HG02642 (cell line): ENCODE results near the gene CYP26B1.

Experiments used
- ATAC-seq: cut with Tn5 transposase; IDR thresholded peaks from one replicate; pipeline ENCODE4 v1.9.1; 2021; ENCODE audit warnings: mild to moderate bottlenecking; ENCODE audit not compliant: unreplicated experiment, poor library complexity

The CYP26B1 gene

GRCh38 chr2:72131916-72132841 is 15.5 kb downstream of the CYP26B1 start:
- no peak for ATAC-seq

DNA sequence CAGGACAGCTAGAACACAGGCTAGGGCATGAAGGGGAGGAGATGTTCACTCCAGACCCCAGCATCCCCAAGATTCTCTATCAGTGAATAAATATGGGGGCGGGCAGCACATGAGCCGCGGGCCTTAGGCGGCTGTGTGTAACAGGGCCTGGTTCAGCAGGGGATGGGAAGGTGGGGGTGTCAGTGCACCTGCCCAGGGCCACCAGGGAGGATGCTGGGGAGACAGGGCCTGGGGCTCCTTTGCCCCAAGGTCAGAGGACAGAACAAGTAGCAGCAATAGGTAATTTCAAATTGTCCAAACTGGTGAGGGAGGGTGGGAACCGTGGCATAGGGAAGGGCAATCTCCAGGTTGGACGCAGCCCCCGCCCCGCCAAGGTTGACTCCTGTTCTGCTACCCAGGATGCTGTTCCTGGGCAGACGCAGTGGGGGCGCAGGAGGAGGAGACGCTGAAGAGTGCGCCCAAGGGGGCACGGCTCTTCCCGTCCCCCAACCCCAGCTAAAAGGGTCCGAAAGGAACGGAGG is 16.2 kb downstream of the CYP26B1 start:
- ATAC-seq = no peak

- ATAC-seq = no peak
These were observed 16.9 kb downstream of the CYP26B1 start for GRCh38 chr2:72130659-72131360.

GRCh38 chr2:72129681-72130340 is 17.9 kb downstream of the CYP26B1 start:
- no peak for ATAC-seq

- no peak for ATAC-seq
These were observed 18.8 kb downstream of the CYP26B1 start for GRCh38 chr2:72128843-72129227.

DNA sequence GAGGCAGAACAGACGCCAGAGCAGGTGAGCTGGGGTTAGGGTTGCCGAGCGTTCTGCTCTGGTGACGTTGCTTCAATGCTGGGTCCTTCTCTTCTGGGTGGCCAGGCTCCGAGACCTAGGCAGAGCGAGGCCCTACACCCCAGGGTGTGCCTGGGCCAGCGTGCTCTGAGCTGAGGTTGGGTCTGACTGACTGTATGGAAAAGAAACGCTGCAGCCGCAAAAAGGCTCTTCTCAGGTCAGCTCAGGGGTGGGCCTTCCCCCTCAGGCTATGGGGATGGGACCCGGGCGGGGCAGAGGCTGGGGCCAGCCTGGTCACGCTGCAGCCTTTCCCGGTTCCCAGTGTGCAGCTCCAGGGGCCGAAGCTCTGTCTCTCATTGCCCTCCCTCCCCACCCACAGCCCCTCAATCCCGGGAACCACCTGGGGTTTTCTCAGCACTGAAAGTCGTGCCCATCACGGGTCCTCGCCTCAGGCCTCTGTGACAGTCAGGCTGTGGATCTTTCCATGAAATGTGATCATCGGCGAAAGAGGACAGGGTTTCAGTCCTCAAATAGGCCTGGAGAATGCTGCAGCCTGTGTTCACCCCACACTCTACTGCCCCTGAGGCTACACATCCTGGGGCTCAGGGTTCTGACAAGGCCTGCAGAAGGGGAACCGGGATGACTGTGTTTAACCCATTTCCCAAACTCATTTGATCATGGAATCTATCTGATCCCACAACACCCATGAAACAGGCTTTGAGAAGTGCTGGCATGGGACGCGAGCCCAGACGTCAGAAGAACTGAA is 19.4 kb downstream of the CYP26B1 start:
- no peak for ATAC-seq

GRCh38 chr2:72127401-72128058 is 20.1 kb downstream of the CYP26B1 start:
- no peak for ATAC-seq

DNA sequence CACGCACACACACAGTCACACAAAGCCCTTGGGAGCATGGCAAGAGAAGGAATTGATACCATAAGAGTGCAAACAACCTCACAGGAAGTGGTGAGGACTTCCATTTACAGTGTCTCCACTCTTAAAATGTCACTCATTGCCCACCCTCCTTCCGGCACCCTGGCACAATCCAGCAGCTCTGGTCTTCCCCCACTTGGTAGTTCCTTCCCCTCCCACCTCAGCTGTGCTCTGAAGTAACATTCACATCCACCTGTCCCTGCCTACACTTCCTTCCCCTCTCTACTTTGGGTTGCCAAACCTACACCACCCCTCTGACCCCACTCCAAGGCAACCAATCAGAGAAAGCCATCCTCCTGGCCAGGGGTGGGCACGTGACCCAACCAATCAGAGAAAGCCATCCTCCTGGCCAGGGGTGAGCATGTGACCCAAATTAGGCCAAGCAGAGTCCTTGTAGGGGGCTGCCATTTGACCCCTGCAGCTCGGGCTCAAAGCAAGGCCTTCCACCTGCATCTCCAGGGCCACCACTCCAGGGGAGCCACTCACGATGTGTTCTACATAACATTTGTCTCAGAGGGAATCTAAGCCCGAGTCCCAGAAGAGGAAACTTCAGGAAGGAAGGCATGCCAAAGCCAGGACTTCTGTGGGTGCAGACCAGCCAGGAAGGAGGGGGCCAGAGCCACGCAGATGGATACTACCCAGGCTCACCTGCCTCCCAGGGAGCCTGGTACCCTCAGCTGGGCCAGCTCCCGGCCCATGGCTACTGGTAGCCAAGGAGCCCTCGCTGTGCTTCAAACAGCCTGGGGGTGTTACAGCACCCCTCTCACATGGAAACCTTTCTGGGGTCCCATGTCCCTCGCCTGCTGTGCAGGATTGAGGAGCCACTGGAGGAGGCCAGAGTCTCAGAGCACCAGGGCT is 21.2 kb downstream of the CYP26B1 start:
- ATAC-seq = no peak

DNA sequence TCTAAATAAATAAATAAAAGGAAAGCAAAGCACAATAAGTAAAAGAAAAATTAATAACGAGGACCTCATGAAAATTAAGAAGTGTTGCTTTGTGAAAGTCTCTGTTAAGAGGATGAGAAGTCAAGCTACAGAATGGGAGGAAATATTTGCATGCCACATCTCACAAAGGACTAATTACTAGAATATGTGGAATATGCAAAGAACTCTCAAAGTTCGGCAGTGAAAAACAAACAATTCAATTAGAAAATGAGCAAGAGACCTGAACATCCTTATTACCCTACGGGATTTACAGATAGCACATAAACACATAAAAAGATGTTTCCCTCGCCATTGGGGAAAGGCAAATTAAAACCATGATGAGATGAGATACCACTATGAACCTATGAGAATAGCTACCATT is 23.3 kb downstream of the CYP26B1 start:
- ATAC-seq = no peak

GRCh38 chr2:72121153-72121552 is 26.5 kb downstream of the CYP26B1 start:
- ATAC-seq = no peak

DNA sequence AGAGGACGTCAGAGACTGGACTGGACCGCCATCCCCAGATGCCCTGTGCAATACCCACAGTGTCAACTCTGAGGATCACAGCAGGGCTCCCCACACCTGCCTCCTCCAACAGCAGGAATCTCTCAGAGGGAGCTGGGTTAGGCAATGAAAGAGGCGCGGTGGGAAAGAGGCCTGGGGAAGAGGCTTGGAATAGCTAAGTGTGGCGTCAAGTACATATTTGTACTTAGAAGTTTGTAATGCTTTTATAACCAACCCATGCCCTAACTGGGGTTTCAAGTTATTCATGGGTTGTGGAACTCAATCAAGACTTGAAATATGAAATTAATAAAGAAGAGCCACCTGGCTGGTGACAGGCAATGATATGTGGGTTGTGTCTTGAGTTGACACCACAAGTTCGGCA is 28.7 kb downstream of the CYP26B1 start:
- no peak for ATAC-seq

- ATAC-seq = no peak
These were observed 29.3 kb downstream of the CYP26B1 start for GRCh38 chr2:72118386-72118785.

DNA sequence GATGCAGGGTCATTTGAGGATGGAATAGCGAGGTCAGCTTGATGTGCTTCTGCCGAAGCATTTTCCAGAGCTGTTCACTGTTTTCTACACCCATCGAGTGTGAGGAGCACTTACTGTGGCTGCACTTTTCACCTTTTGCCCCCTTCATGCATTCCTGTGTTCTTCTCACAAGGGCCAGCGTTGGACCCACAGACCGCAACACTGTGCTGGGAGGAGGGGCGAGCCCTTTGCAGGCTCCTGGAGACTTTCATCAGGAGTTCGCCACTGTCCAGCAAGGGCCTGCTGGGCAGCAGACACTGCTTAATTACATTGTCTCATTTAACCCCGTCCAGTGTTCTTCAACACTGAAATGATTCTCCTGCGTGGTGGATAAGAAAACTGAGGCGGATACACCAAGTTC is 29.9 kb downstream of the CYP26B1 start:
- no peak for ATAC-seq

- ATAC-seq = no peak
These were observed 30.6 kb downstream of the CYP26B1 start for GRCh38 chr2:72117029-72117428.

DNA sequence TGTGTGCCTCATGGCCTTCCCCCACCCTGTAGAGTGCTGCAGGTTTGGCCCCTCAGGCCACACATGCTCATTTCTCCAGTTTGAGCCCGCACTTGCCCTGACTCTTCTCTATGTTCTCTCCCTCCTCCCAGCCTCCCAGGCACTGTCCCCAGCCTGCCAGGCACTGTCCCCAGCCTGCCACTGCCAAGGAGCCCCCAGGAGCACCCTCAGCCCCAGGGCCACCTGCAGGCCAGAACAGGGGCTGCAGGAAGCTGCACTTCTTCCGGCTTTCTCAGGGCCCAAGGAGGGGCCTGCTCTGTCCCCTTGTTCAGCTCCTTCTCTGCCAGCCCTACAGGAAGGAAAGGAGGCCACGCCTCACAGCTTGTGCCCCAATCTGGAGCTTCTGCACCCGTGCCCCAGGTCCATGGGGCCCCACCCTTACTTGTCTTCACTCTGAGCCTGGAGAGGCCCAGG is 31.6 kb downstream of the CYP26B1 start:
- ATAC-seq = no peak

DNA sequence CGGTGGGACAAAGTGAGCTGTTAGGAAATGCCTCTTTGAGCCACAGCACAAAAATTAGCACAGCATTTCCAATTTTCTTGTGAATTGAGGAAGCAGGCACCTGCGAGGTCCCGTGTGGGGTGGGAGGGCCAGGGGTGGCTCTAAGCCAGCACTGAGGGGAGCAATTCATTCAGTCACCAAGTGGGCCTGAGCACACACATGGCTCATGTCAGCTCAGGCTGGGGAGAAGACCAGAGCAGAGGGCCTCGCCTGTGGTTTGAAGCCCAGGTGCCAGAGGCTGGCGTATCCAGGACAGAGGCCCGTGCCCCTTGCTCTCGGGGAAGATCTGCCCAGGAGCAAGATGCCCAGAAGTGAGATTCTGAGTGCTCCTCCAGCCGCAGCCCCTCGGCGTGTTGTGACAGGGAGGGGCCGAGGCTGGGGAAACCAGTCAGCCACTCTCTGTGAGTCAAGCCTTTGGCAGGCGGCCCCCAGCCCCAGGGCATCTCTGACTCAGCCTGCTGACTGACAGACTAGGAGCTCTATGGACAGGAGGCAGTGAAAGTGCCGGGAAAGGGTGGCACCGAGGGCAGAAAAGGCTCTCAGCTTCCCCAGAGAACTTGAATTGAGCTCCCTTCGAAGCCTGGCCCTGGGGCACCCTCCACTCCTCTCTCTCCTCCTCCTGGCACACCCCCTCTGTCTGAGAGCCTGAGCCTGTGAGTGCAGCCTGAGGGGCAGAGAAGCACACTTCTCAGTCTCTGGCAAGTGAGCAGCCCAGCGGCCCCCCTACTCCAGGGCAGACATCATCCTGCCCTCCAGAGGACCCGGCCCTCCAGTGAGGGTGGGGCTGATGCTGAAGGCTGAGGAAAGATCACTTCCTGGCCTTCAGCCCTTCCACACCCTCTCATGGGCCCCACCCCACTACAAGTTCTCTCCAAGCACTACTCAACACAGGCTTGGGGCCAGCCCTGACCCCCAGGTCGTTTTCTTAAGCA is 32.3 kb downstream of the CYP26B1 start:
- ATAC-seq = no peak

- no peak for ATAC-seq
These were observed 33.0 kb downstream of the CYP26B1 start for GRCh38 chr2:72114693-72115051.
